H9 (cell line): ENCODE results near the gene THSD4. TPM values are rescaled to one million over a fixed set of nuclear protein-coding genes. Genes with fewer than 3 reads are reported as not detected.

Experiments used
- DNase-seq: peaks from one replicate; pipeline ENCODE4 v3.0.0-alpha.2; 2017
- H2AFZ ChIP-seq: one replicate; pipeline ENCODE4 v1.6.1; 2013; ENCODE audit warnings: mild to moderate bottlenecking, low read length, control low read depth, moderate library complexity
- H2AK5ac ChIP-seq: 2 replicates; pipeline ENCODE4 v1.6.1; 2013; ENCODE audit warnings: low read length, control low read depth, mixed read lengths; ENCODE audit not compliant: insufficient read length
- H2BK120ac ChIP-seq: one replicate; pipeline ENCODE4 v1.6.1; 2013; ENCODE audit warnings: low read depth, mild to moderate bottlenecking, low read length, control low read depth, inconsistent platforms; ENCODE audit not compliant: poor library complexity, severe bottlenecking
- H2BK12ac ChIP-seq: 2 replicates; pipeline ENCODE4 v1.6.1; 2013; ENCODE audit warnings: low read length, control low read depth, mixed read lengths, low read depth; ENCODE audit not compliant: insufficient read length
- H2BK15ac ChIP-seq: 2 replicates; pipeline ENCODE4 v1.6.1; 2013; ENCODE audit warnings: low read depth, low read length, control low read depth
- H2BK20ac ChIP-seq: one replicate; pipeline ENCODE4 v1.6.1; 2013; ENCODE audit warnings: low read depth, mild to moderate bottlenecking, low read length, control low read depth, inconsistent platforms; ENCODE audit not compliant: poor library complexity, severe bottlenecking
- H2BK5ac ChIP-seq: 2 replicates; pipeline ENCODE4 v1.6.1; 2013; ENCODE audit warnings: low read length, control low read depth, mixed read lengths; ENCODE audit not compliant: insufficient read length
- H3K14ac ChIP-seq: 2 replicates; pipeline ENCODE4 v1.6.1; 2013; ENCODE audit warnings: low read length, control low read depth; ENCODE audit not compliant: insufficient read depth
- H3K18ac ChIP-seq: 2 replicates; pipeline ENCODE4 v1.6.1; 2013; ENCODE audit warnings: low read depth, mild to moderate bottlenecking, mixed read lengths, low read length, control low read depth; ENCODE audit not compliant: insufficient read length
- H3K23ac ChIP-seq: 2 replicates; pipeline ENCODE4 v1.6.1; 2013; ENCODE audit warnings: low read length, control low read depth, mixed read lengths, low read depth; ENCODE audit not compliant: insufficient read length
- H3K23me2 ChIP-seq: 2 replicates; pipeline ENCODE4 v1.6.1; 2013; ENCODE audit warnings: low read depth, mild to moderate bottlenecking, mixed read lengths, low read length, control low read depth; ENCODE audit not compliant: insufficient read length, poor library complexity, severe bottlenecking
- H3K27ac ChIP-seq: 2 replicates; pipeline ENCODE4 v1.5.1; 2013; ENCODE audit warnings: low read length, control low read depth, mixed read lengths, low read depth; ENCODE audit not compliant: insufficient read length
- H3K27me3 ChIP-seq: 2 replicates; pipeline ENCODE4 v1.6.1; 2013; ENCODE audit warnings: low read length, control low read depth, inconsistent platforms; ENCODE audit not compliant: insufficient read depth
- H3K4ac ChIP-seq: 2 replicates; pipeline ENCODE4 v1.6.1; 2013; ENCODE audit warnings: low read depth, mild to moderate bottlenecking, control low read depth, inconsistent platforms, low read length, moderate library complexity
- H3K4me1 ChIP-seq: 2 replicates; pipeline ENCODE4 v1.6.1; 2013; ENCODE audit warnings: low read length, control low read depth, inconsistent platforms; ENCODE audit not compliant: insufficient read depth
- H3K4me2 ChIP-seq: 2 replicates; pipeline ENCODE4 v1.6.1; 2013; ENCODE audit warnings: low read length, control low read depth, mixed read lengths; ENCODE audit not compliant: insufficient read length, insufficient read depth
- H3K56ac ChIP-seq: 2 replicates; pipeline ENCODE4 v1.6.1; 2013; ENCODE audit warnings: low read depth, mild to moderate bottlenecking, mixed read lengths, low read length, control low read depth; ENCODE audit not compliant: insufficient read length
- H3K79me1 ChIP-seq: 2 replicates; pipeline ENCODE4 v1.6.1; 2013; ENCODE audit warnings: low read depth, mild to moderate bottlenecking, moderate library complexity, low read length, control low read depth, inconsistent platforms; ENCODE audit not compliant: insufficient read depth, poor library complexity, severe bottlenecking
- H3K79me2 ChIP-seq: 2 replicates; pipeline ENCODE4 v1.6.1; 2013; ENCODE audit warnings: low read length, control low read depth, inconsistent platforms; ENCODE audit not compliant: insufficient read depth
- H3K9ac ChIP-seq: 2 replicates; pipeline ENCODE4 v1.6.1; 2013; ENCODE audit warnings: low read length, control low read depth, mixed read lengths; ENCODE audit not compliant: insufficient read length; ENCODE audit errors: extremely low read depth
- H3K9me3 ChIP-seq: one replicate; pipeline ENCODE4 v1.6.1; 2013; ENCODE audit warnings: low read depth, low read length, inconsistent platforms; ENCODE audit not compliant: control insufficient read depth
- H3T11ph ChIP-seq: one replicate; pipeline ENCODE4 v1.6.1; 2013; ENCODE audit warnings: mild to moderate bottlenecking, low read length, control low read depth, inconsistent platforms
- H4K20me1 ChIP-seq: one replicate; pipeline ENCODE4 v1.6.1; 2013; ENCODE audit not compliant: control insufficient read depth, insufficient read length, insufficient read depth
- H4K5ac ChIP-seq: 2 replicates; pipeline ENCODE4 v1.6.1; 2013; ENCODE audit warnings: low read depth, mild to moderate bottlenecking, mixed read lengths, low read length, control low read depth; ENCODE audit not compliant: insufficient read length
- H4K8ac ChIP-seq: replicated peaks from 2 replicates; pipeline ENCODE4 v1.6.1; 2013; ENCODE audit warnings: low read length, control low read depth, mixed read lengths, low read depth; ENCODE audit not compliant: insufficient read length
- H4K91ac ChIP-seq: 2 replicates; pipeline ENCODE4 v1.6.1; 2013; ENCODE audit warnings: low read depth, mild to moderate bottlenecking, moderate library complexity, mixed read lengths, low read length, control low read depth; ENCODE audit not compliant: insufficient read length
- H3K27ac Mint-ChIP-seq, 3 experiments: 2 replicates in 2 of 3; 3 replicates in 1 of 3; pipeline ENCODE4 v1.8.0; 2020 to 2021; ENCODE audit warnings: mixed read lengths in 3 of 3, mild to moderate bottlenecking in 1 of 3, moderate library complexity in 1 of 3
- H3K27me3 Mint-ChIP-seq: 2 replicates; pipeline ENCODE4 v1.8.0; 2021; ENCODE audit warnings: low read depth, mild to moderate bottlenecking, moderate library complexity, mixed read lengths
- H3K36me3 Mint-ChIP-seq, 3 experiments: 2 replicates in 2 of 3; 3 replicates in 1 of 3; pipeline ENCODE4 v1.8.0; 2020 to 2021; ENCODE audit warnings: low read depth in 3 of 3, mixed read lengths in 3 of 3; ENCODE audit not compliant: insufficient read depth in 1 of 3
- H3K4me1 Mint-ChIP-seq, 2 experiments: 2 replicates each; pipeline ENCODE4 v1.8.0; 2020; ENCODE audit warnings: mixed read lengths in 2 of 2
- H3K4me3 Mint-ChIP-seq, 2 experiments: 2 replicates in 1 of 2; 3 replicates in 1 of 2; pipeline ENCODE4 v1.8.0; 2020 to 2021; ENCODE audit warnings: mild to moderate bottlenecking in 2 of 2, mixed read lengths in 2 of 2, moderate library complexity in 1 of 2
- H3K9me3 Mint-ChIP-seq, 2 experiments: 2 replicates in 1 of 2; 3 replicates in 1 of 2; pipeline ENCODE4 v1.8.0; 2020; ENCODE audit warnings: mild to moderate bottlenecking in 2 of 2, mixed read lengths in 2 of 2, moderate library complexity in 1 of 2
- WGBS: extraction: QIAGEN DNeasy Blood & Tissue Kit; methylation state at CpG from one replicate; pipeline ENCODE4 v1.1.7; 2013; ENCODE audit warnings: missing lambda C conversion rate, low lambda C conversion rate, mixed read lengths; ENCODE audit not compliant: insufficient read length; ENCODE audit errors: extremely low coverage; 5-methylcytosine and 5-hydroxymethylcytosine counted together
- total RNA-seq: library from RNA; stranded (reverse); gene quantifications from 2 replicates; pipeline ENCODE4 v1.2.1, GENCODE V29; 2021
- TF ChIP-seq, protein P1 (sequence below): fragments of 200-600 bp; sonication (generic); conservative IDR thresholded peaks from 3 replicates; pipeline ENCODE4 v1.8.0; 2021; ENCODE audit warnings: antibody characterized with exemption, mild to moderate bottlenecking

THSD4 gene
- total RNA-seq, 1 experiment from 2014 or later, result 5.5 TPM

GRCh38 chr15:71691458-71692417, 576.5 kb downstream of the THSD4 start:
- no peak overlapping the region for H2BK12ac ChIP-seq
- Mint-ChIP-seq H3K36me3 (peaks cover 3 to 28% (median 15%) of the 10 kb centered on the region in 3 experiments), H3K4me1 (peaks cover 3% of the 10 kb centered on the region in 2 experiments; a peak in 3 of 4 replicates), H3K27me3 (no peaks in the 10 kb centered on the region), H3K4me3 (no peak overlapping the region), H3K9me3 (peaks cover 20 to 30% of the 10 kb centered on the region in 2 experiments), H3K27ac (no peak overlapping the region)
- no peak overlapping the region for H3K18ac ChIP-seq
- H4K20me1 ChIP-seq, result no peaks in the 10 kb centered on the region
- no peak overlapping the region for H3K14ac ChIP-seq
- no peak overlapping the region for H2AFZ ChIP-seq
- H4K91ac ChIP-seq, result no peak overlapping the region
- H3K9ac ChIP-seq, result no peak overlapping the region
- DNase-seq, result no peak
- no peaks in the 10 kb centered on the region for H3K23me2 ChIP-seq
- no peak overlapping the region for H2BK20ac ChIP-seq
- H3K56ac ChIP-seq, result no peak overlapping the region
- H3K4ac ChIP-seq, result no peak overlapping the region
- H3K9me3 ChIP-seq, result no peaks in the 10 kb centered on the region
- no peak overlapping the region for H3K4me2 ChIP-seq
- no peaks in the 10 kb centered on the region for H3K79me1 ChIP-seq
- TF ChIP-seq, protein P1, sequence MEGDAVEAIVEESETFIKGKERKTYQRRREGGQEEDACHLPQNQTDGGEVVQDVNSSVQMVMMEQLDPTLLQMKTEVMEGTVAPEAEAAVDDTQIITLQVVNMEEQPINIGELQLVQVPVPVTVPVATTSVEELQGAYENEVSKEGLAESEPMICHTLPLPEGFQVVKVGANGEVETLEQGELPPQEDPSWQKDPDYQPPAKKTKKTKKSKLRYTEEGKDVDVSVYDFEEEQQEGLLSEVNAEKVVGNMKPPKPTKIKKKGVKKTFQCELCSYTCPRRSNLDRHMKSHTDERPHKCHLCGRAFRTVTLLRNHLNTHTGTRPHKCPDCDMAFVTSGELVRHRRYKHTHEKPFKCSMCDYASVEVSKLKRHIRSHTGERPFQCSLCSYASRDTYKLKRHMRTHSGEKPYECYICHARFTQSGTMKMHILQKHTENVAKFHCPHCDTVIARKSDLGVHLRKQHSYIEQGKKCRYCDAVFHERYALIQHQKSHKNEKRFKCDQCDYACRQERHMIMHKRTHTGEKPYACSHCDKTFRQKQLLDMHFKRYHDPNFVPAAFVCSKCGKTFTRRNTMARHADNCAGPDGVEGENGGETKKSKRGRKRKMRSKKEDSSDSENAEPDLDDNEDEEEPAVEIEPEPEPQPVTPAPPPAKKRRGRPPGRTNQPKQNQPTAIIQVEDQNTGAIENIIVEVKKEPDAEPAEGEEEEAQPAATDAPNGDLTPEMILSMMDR, result no peak
- no peak overlapping the region for H2BK120ac ChIP-seq
- H2BK5ac ChIP-seq, result no peak overlapping the region
- no peak overlapping the region for H4K5ac ChIP-seq
- no peak overlapping the region for H2BK15ac ChIP-seq
- H3K4me1 ChIP-seq, result no peaks in the 10 kb centered on the region
- H3K27ac ChIP-seq, result no peak overlapping the region
- H3K79me2 ChIP-seq, result no peaks in the 10 kb centered on the region
- H3K23ac ChIP-seq, result no peak overlapping the region
- H3K27me3 ChIP-seq, result no peaks in the 10 kb centered on the region
- no CpG with 5 or more reads among the region's 12 CpGs for WGBS
- H2AK5ac ChIP-seq, result no peak overlapping the region
- no peak overlapping the region for H3T11ph ChIP-seq
- no peak overlapping the region for H4K8ac ChIP-seq
